KMS-11 (cell line): ENCODE measurements around the gene ARHGAP24.

Source experiments
- H2AFZ ChIP-seq: fragments of 200-600 bp; sonication (generic); 2 replicates; pipeline ENCODE4 v1.6.1; 2016; ENCODE audit warnings: antibody characterized with exemption, mixed run types, low read depth
- H3K27ac ChIP-seq: fragments of 200-600 bp; sonication (generic); 2 replicates; pipeline ENCODE4 v1.6.1; 2016; ENCODE audit warnings: mild to moderate bottlenecking, mixed run types
- H3K27me3 ChIP-seq: fragments of 200-600 bp; sonication (generic); 2 replicates; pipeline ENCODE4 v1.6.1; 2017; ENCODE audit warnings: mild to moderate bottlenecking, low read depth, mixed run types, moderate library complexity; ENCODE audit not compliant: insufficient read depth
- H3K36me3 ChIP-seq: fragments of 200-600 bp; sonication (generic); 2 replicates; pipeline ENCODE4 v1.6.1; 2017; ENCODE audit warnings: mild to moderate bottlenecking, mixed run types; ENCODE audit not compliant: insufficient read depth
- H3K4me1 ChIP-seq: fragments of 200-600 bp; sonication (generic); 2 replicates; pipeline ENCODE4 v1.6.1; 2016; ENCODE audit warnings: mild to moderate bottlenecking, low read depth, mixed run types; ENCODE audit not compliant: poor library complexity, severe bottlenecking
- H3K4me2 ChIP-seq: fragments of 200-600 bp; sonication (generic); 2 replicates; pipeline ENCODE4 v1.7.0; 2016; ENCODE audit warnings: mild to moderate bottlenecking, mixed run types
- H3K4me3 ChIP-seq: fragments of 200-600 bp; sonication (generic); IDR thresholded peaks from 2 replicates; pipeline ENCODE4 v1.6.1; 2017; ENCODE audit warnings: low read depth, low read length, mixed read lengths; ENCODE audit not compliant: insufficient read depth
- H3K79me2 ChIP-seq: fragments of 200-600 bp; sonication (generic); 2 replicates; pipeline ENCODE4 v1.6.1; 2016; ENCODE audit warnings: low read depth, mixed run types; ENCODE audit not compliant: insufficient read depth
- H3K9ac ChIP-seq: fragments of 200-600 bp; sonication (generic); 2 replicates; pipeline ENCODE4 v1.6.1; 2016; ENCODE audit warnings: mild to moderate bottlenecking, mixed run types
- H4K20me1 ChIP-seq: fragments of 200-600 bp; sonication (generic); 2 replicates; pipeline ENCODE4 v1.6.1; 2016; ENCODE audit warnings: mild to moderate bottlenecking, mixed run types; ENCODE audit not compliant: insufficient read depth
- TF ChIP-seq, protein P1 (sequence below): fragments of 200-600 bp; sonication (generic); conservative IDR thresholded peaks from 2 replicates; pipeline ENCODE4 v1.6.1; 2017; ENCODE audit warnings: low read depth, mild to moderate bottlenecking, antibody characterized with exemption, low read length, moderate library complexity, mixed read lengths

ARHGAP24 gene

DNA sequence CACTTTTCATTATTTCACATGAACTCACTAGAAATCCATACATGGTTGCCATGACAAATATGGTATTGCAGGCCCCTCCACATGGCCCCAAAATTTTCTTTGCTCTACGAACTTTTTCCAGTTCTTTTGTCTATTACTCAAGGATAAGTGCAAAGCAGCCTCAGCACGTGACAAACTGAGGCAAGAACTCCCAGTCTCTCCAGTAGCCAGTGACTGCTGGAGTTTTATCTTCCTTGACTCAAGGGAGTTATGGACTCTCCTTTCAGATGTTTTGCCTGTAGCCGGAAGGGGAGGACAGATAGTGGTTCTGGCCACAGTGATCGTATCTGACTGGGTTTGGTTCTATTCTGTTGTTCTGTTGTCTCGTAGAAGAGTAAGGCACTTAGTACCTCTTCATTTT, 105.5 kb downstream of the ARHGAP24 start:
- Histone ChIP-seq H3K79me2 (no peaks in the 10 kb centered on the region), H3K4me3 (no peak overlapping the region), H3K4me1 (no peaks in the 10 kb centered on the region), H3K9ac (no peak overlapping the region), H4K20me1 (no peaks in the 10 kb centered on the region), H2AFZ (no peak overlapping the region), H3K36me3 (no peaks in the 10 kb centered on the region), H3K27me3 (no peaks in the 10 kb centered on the region), H3K4me2 (no peak overlapping the region), H3K27ac (no peak overlapping the region)
- TF ChIP-seq, protein P1, sequence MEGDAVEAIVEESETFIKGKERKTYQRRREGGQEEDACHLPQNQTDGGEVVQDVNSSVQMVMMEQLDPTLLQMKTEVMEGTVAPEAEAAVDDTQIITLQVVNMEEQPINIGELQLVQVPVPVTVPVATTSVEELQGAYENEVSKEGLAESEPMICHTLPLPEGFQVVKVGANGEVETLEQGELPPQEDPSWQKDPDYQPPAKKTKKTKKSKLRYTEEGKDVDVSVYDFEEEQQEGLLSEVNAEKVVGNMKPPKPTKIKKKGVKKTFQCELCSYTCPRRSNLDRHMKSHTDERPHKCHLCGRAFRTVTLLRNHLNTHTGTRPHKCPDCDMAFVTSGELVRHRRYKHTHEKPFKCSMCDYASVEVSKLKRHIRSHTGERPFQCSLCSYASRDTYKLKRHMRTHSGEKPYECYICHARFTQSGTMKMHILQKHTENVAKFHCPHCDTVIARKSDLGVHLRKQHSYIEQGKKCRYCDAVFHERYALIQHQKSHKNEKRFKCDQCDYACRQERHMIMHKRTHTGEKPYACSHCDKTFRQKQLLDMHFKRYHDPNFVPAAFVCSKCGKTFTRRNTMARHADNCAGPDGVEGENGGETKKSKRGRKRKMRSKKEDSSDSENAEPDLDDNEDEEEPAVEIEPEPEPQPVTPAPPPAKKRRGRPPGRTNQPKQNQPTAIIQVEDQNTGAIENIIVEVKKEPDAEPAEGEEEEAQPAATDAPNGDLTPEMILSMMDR, result no peak

DNA sequence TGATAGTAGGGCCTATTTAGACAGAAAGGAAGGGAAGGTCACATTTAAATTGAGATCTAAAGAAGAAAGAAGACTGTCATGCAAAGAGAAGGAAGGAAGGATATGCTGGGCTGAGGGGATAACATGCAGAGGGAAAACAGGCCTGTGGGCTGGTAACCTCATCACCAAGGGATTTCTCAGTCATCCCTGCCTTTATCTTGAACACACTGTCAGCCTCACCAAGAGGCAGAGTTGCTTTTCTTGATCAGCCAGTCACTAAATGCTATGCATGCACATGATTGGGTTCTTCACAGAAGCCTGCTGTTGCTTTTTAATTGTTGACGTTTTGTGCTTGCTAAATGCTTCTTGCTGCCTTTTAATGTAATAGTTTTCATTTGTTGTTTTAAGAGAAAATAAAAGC, 113.0 kb downstream of the ARHGAP24 start:
- H3K4me3 ChIP-seq, result no peak overlapping the region
- no peaks in the 10 kb centered on the region for H4K20me1 ChIP-seq
- no peaks in the 10 kb centered on the region for H3K27me3 ChIP-seq
- H3K4me1 ChIP-seq, result no peaks in the 10 kb centered on the region
- no peaks in the 10 kb centered on the region for H3K36me3 ChIP-seq
- no peak overlapping the region for H3K9ac ChIP-seq
- no peak overlapping the region for H3K27ac ChIP-seq
- H3K79me2 ChIP-seq, result no peaks in the 10 kb centered on the region
- no peak overlapping the region for H3K4me2 ChIP-seq
- TF ChIP-seq, protein P1, result no peak
- no peak overlapping the region for H2AFZ ChIP-seq

DNA sequence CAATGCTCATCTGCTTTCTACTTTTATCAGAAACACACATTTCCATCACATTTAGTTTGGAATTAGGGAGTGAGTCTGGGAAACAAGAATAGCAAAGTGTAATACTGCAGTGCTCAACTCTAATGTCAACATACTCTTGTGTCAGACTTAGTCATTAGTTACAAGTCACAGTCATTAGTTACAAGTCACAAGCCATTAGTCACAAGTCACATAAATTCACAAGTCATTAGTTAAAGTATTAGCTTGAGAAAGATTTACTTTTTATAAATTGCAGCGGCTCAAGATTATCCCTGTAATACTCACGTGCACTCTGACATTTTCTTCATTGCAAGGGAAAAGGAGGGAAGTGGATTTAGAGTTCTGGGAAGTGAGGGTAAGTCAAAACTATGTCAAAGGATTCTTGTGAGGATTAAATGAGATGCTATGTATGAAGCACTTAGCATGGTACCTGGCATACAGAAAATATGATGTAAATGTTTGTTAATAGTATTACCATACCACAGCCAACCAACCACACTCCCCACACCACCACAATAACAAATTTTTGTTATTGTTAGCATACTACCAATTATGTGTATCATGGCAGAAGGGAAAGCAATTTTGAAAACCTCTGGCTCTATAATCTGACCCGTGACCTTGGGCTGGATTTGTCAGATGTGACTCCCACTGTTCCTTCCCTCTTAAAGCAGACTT, 116.6 kb downstream of the ARHGAP24 start:
- TF ChIP-seq, protein P1, result no peak
- no peaks in the 10 kb centered on the region for H3K4me1 ChIP-seq
- H3K27ac ChIP-seq, result no peak overlapping the region

GRCh38 chr4:85595098-85595775, 120.3 kb downstream of the ARHGAP24 start:
- H3K4me2 ChIP-seq, result no peak overlapping the region
- no peaks in the 10 kb centered on the region; the same call in 1 of the 2 replicates for H3K27me3 ChIP-seq
- no peaks in the 10 kb centered on the region for H3K79me2 ChIP-seq
- no peaks in the 10 kb centered on the region for H3K36me3 ChIP-seq
- H2AFZ ChIP-seq, result no peak overlapping the region
- no peaks in the 10 kb centered on the region for H3K4me1 ChIP-seq
- TF ChIP-seq, protein P1, result no peak
- H3K9ac ChIP-seq, result no peak overlapping the region
- H3K4me3 ChIP-seq, result no peak overlapping the region
- no peak overlapping the region for H3K27ac ChIP-seq
- H4K20me1 ChIP-seq, result no peaks in the 10 kb centered on the region

More for the DNA sequence above, 116.6 kb downstream of the ARHGAP24 start:
- Histone ChIP-seq H3K4me3 (no peak overlapping the region), H3K79me2 (no peaks in the 10 kb centered on the region), H3K27me3 (no peaks in the 10 kb centered on the region; the same call in 1 of the 2 replicates), H4K20me1 (no peaks in the 10 kb centered on the region), H3K36me3 (no peaks in the 10 kb centered on the region), H2AFZ (no peak overlapping the region), H3K4me2 (no peak overlapping the region), H3K9ac (no peak overlapping the region)
